Mucosa of rectum (tissue), 2 donors: ENCODE data around the gene TRPM3.
"Not testable (repeated sequence)": the region's sequence is repeated elsewhere in the genome, so short reads cannot be mapped to it uniquely, and the experiment has no call there.

Source experiments
- H3K27ac ChIP-seq, 2 donors: one replicate each; pipeline ENCODE4 v1.7.0; 2013; ENCODE audit warnings: inconsistent platforms in 2 of 2, low read depth in 2 of 2, low read length in 2 of 2
- H3K27me3 ChIP-seq, 2 donors: one replicate each; pipeline ENCODE4 v1.7.0; 2013; ENCODE audit warnings: low read length in 2 of 2; ENCODE audit not compliant: control insufficient read depth in 2 of 2, insufficient read depth in 2 of 2
- H3K36me3 ChIP-seq, 2 donors: one replicate each; pipeline ENCODE4 v1.7.0; 2013; ENCODE audit warnings: low read length in 2 of 2; ENCODE audit not compliant: control insufficient read depth in 2 of 2, insufficient read depth in 2 of 2
- H3K4me1 ChIP-seq, 2 donors: one replicate each; pipeline ENCODE4 v1.7.0; 2013; ENCODE audit warnings: low read length in 2 of 2, mild to moderate bottlenecking in 1 of 2; ENCODE audit not compliant: control insufficient read depth in 2 of 2, insufficient read depth in 2 of 2
- H3K4me3 ChIP-seq, 2 donors: one replicate each; pipeline ENCODE4 v1.7.0; 2013; ENCODE audit warnings: low read length in 2 of 2
- H3K9ac ChIP-seq, 2 donors: one replicate each; pipeline ENCODE4 v1.7.0; 2013; ENCODE audit warnings: low read length in 2 of 2, low read depth in 1 of 2, mild to moderate bottlenecking in 1 of 2
- H3K9me3 ChIP-seq, 2 donors: one replicate each; pipeline ENCODE4 v1.7.0; 2013; ENCODE audit warnings: low read length in 2 of 2; ENCODE audit not compliant: control insufficient read depth in 2 of 2
- donor health status: healthy.
- donor health status: Normal muscosa, but diverticular disease.

TRPM3 gene

DNA sequence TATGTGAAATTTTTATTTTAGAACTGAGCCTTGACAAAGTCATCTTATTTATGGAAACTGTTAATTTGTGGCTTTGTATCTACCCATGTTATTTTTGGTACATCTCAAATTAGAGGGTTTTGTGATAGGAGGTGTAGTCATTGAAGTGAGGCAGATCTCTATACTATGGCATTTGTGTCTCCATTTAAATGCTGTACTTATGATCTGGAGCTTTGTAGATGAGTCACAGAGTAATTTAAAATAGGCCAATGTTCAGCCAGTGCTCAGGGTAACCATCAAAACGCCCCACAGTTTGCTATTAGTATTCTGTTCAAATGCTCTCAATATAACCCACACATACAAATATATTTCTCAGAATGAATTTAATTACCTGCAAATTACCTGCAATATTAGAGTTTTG lies 355.5 kb downstream of the TRPM3 start:
- no peaks in the 10 kb centered on the region for H3K4me1 ChIP-seq
- H3K27ac ChIP-seq: no peak overlapping the region
- no peak overlapping the region for H3K4me3 ChIP-seq
- no peaks in the 10 kb centered on the region for H3K36me3 ChIP-seq
- H3K9me3 ChIP-seq: no peaks in the 10 kb centered on the region
- H3K27me3 ChIP-seq: no peaks in the 10 kb centered on the region
- no peak overlapping the region for H3K9ac ChIP-seq

DNA sequence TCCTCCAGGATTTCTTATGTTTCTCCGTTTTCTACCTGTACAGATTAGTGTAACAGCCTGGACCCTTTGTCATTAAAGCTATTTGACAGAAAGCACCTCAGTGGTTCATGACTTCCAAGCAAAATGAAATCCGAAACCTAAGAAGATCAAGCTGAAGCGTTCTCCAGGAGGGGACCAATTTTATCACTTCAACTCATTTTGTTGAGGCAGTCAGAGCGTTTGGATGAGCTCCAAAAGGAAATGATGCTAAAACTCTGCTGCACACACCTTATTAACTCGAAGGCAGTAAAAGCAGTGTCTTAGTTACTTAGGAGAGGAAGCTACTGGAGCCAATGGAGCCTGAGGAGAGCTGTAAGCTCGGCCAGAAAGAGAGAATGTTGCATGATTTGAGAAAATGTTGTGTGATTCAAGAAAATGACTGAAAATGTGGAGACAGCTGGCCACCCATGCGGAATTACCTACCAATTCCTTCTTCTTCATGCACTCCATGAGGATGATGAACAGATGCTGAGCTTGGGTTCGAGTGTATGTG lies 360.2 kb downstream of the TRPM3 start:
- Histone ChIP-seq H3K27me3 (no peaks in the 10 kb centered on the region), H3K27ac (no peak overlapping the region), H3K9ac (no peak overlapping the region), H3K36me3 (no peaks in the 10 kb centered on the region), H3K4me1 (no peaks in the 10 kb centered on the region), H3K4me3 (no peak overlapping the region), H3K9me3 (no peaks in the 10 kb centered on the region)

- Histone ChIP-seq H3K9ac (no peak overlapping the region), H3K4me3 (no peak overlapping the region), H3K36me3 (no peaks in the 10 kb centered on the region), H3K27me3 (no peaks in the 10 kb centered on the region), H3K27ac (no peak overlapping the region), H3K9me3 (no peaks in the 10 kb centered on the region), H3K4me1 (no peaks in the 10 kb centered on the region)
Measured at GRCh38 chr9:70760228-70760627, 361.2 kb downstream of the TRPM3 start.

GRCh38 chr9:70753311-70753710 lies 368.1 kb downstream of the TRPM3 start:
- Histone ChIP-seq H3K9ac (no peak overlapping the region), H3K9me3 (no peaks in the 10 kb centered on the region), H3K36me3 (no peaks in the 10 kb centered on the region)

DNA sequence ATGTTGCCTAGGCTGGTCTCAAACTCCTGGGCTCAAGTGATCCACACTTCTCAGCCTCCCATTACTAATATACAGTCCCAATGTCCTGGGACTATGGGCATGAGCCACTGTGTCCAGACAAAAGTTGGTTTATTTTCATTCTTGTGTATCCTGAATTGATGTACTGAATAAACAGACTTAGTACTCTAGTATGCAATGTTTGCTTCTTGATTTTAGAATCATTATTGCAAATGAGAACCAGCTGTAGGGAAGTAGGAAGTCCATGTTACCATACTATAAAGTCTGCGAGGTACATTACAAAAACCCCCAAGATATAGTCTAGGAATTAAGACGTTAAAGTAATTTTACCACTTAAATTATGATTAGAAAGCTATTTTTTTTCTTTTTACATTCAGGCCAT lies 372.4 kb downstream of the TRPM3 start:
- Histone ChIP-seq H3K4me3 (no peak overlapping the region), H3K9ac (no peak overlapping the region), H3K4me1 (no peaks in the 10 kb centered on the region), H3K27me3 (no peaks in the 10 kb centered on the region), H3K36me3 (no peaks in the 10 kb centered on the region), H3K9me3 (no peaks in the 10 kb centered on the region), H3K27ac (no peak overlapping the region)

More at GRCh38 chr9:70753311-70753710, 368.1 kb downstream of the TRPM3 start:
- H3K4me3 ChIP-seq: no peak overlapping the region
- H3K27me3 ChIP-seq: no peaks in the 10 kb centered on the region
- H3K27ac ChIP-seq: no peak overlapping the region
- no peaks in the 10 kb centered on the region for H3K4me1 ChIP-seq

GRCh38 chr9:70747261-70747718 lies 374.1 kb downstream of the TRPM3 start:
- no peak overlapping the region for H3K4me3 ChIP-seq

DNA sequence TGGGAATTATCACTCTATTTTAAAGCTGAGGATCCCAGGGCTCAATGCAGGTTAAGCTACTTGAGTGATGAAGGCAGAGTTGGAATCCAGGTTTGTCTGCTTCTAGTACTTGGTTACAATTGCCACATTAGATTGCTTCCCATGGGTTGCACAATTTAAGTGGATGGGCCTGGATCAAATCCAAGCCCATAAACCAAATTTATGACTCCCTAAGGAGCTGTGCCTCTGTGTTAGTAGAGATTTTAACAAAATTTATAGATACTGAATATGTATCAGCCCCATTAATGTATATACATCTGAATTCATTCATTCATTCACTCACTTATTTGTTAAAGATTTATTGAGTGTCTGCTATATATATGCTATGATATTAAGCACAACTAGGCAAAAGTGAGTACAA lies 374.7 kb downstream of the TRPM3 start:
- Histone ChIP-seq H3K9ac (no peak overlapping the region), H3K36me3 (no peaks in the 10 kb centered on the region), H3K4me3 (no peak overlapping the region), H3K27ac (no peak overlapping the region), H3K9me3 (no peaks in the 10 kb centered on the region), H3K27me3 (no peaks in the 10 kb centered on the region), H3K4me1 (no peaks in the 10 kb centered on the region)

More at GRCh38 chr9:70747261-70747718, 374.1 kb downstream of the TRPM3 start:
- no peaks in the 10 kb centered on the region for H3K36me3 ChIP-seq
- H3K4me1 ChIP-seq: no peaks in the 10 kb centered on the region
- H3K27me3 ChIP-seq: no peaks in the 10 kb centered on the region
- H3K27ac ChIP-seq: no peak overlapping the region
- no peaks in the 10 kb centered on the region for H3K9me3 ChIP-seq
- H3K9ac ChIP-seq: no peak overlapping the region

DNA sequence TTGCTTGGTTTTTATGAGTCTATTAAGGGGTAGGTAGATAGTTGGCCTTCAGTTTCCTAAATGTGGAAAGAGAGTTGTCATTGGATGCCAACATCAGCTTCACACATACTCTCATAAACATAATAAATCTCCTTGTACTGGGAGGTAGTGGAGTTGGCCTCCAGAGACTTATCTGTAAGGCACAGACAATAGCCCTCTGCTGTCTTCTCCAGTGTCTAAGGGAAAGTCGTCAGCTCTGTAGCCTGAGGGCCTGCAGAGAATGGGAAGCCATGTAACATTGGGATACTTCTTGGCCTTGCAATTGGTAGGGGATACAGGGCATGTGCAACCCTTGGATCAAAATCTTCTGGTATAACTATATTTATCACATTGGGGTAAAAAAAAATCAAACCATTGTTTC lies 375.1 kb downstream of the TRPM3 start:
- no peak overlapping the region for H3K4me3 ChIP-seq
- H3K4me1 ChIP-seq: no peaks in the 10 kb centered on the region
- no peaks in the 10 kb centered on the region for H3K27me3 ChIP-seq
- H3K27ac ChIP-seq: no peak overlapping the region
- H3K36me3 ChIP-seq: no peaks in the 10 kb centered on the region
- no peak overlapping the region for H3K9ac ChIP-seq
- no peaks in the 10 kb centered on the region for H3K9me3 ChIP-seq

- H3K9me3 ChIP-seq, H3K4me1 ChIP-seq, H3K9ac ChIP-seq, H3K27ac ChIP-seq, H3K36me3 ChIP-seq, H3K27me3 ChIP-seq, H3K4me3 ChIP-seq: not testable (repeated sequence)
Measured at GRCh38 chr9:70724794-70725193, 396.6 kb downstream of the TRPM3 start.

DNA sequence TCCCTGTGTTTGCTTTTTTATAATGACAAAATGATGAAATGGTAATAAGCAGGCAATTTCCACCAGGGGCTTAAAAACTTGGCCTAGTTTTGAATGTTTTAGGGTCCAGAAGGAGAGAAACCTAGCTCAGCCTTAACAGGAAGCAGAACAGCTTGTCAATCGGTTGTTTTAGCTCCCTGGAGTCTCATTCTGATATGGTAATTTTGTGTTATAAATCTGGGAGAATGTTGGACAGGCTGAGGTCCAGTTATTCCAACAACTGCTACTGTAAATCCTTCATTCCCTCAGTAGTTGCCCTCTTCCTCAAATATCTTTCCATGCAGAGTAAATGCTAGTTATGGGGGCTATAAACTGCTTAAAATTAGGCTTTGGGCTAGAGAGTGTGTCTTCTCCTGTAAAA lies 397.4 kb downstream of the TRPM3 start:
- H3K9me3 ChIP-seq, H3K27ac ChIP-seq, H3K9ac ChIP-seq, H3K4me1 ChIP-seq, H3K27me3 ChIP-seq, H3K4me3 ChIP-seq, H3K36me3 ChIP-seq: not testable (repeated sequence)

- H3K9ac ChIP-seq, H3K4me1 ChIP-seq: not testable (repeated sequence)
Measured at GRCh38 chr9:70706797-70707196, 414.6 kb downstream of the TRPM3 start.

More at GRCh38 chr9:70706797-70707196, 414.6 kb downstream of the TRPM3 start:
- not testable (repeated sequence) for H3K27ac ChIP-seq, H3K27me3 ChIP-seq, H3K9me3 ChIP-seq, H3K36me3 ChIP-seq, H3K4me3 ChIP-seq
